ENCODE measurements around the gene ATXN7L1.

- TF ChIP-seq, protein P1, sequence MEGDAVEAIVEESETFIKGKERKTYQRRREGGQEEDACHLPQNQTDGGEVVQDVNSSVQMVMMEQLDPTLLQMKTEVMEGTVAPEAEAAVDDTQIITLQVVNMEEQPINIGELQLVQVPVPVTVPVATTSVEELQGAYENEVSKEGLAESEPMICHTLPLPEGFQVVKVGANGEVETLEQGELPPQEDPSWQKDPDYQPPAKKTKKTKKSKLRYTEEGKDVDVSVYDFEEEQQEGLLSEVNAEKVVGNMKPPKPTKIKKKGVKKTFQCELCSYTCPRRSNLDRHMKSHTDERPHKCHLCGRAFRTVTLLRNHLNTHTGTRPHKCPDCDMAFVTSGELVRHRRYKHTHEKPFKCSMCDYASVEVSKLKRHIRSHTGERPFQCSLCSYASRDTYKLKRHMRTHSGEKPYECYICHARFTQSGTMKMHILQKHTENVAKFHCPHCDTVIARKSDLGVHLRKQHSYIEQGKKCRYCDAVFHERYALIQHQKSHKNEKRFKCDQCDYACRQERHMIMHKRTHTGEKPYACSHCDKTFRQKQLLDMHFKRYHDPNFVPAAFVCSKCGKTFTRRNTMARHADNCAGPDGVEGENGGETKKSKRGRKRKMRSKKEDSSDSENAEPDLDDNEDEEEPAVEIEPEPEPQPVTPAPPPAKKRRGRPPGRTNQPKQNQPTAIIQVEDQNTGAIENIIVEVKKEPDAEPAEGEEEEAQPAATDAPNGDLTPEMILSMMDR (tag by site-specific recombination; IDR thresholded peaks at IDR 0.05) = no peak
- TF ChIP-seq ZNF626 (tag by site-specific recombination; IDR thresholded peaks at IDR 0.05) = no peak
- no peak for TF ChIP-seq SP2 (tag by site-specific recombination; IDR thresholded peaks at IDR 0.05)
- TF ChIP-seq ZNF48 (tag by site-specific recombination; IDR thresholded peaks at IDR 0.05) = no peak
- no peak for TF ChIP-seq ZNF184 (tag by site-specific recombination; IDR thresholded peaks at IDR 0.05)
These were observed 21.6 kb upstream of the ATXN7L1 start for GRCh38 chr7:105897999-105898398.

All from HEK293 (cell line).